GM12874 (cell line): ENCODE results near the gene GATAD2B.
A peak's percentile ranks its signal among the peaks of the same experiment; 100 is the strongest.

Experiments
- CTCF ChIP-seq: IDR thresholded peaks from 2 replicates; pipeline ENCODE4 v1.5.1; 2011; ENCODE audit warnings: low read depth, mild to moderate bottlenecking, control low read depth, low read length, moderate library complexity; ENCODE audit not compliant: insufficient read depth

GATAD2B gene

GRCh38 chr1:153771841-153772593, 150.8 kb downstream of the GATAD2B start:
- TF ChIP-seq CTCF: peak; percentile 55

- TF ChIP-seq CTCF: no peak
These were observed 151.5 kb downstream of the GATAD2B start for GRCh38 chr1:153771261-153771660.

- TF ChIP-seq CTCF: no peak
These were observed 152.0 kb downstream of the GATAD2B start for GRCh38 chr1:153770797-153771196.

GRCh38 chr1:153769221-153769620, 153.6 kb downstream of the GATAD2B start:
- no peak for TF ChIP-seq CTCF

- TF ChIP-seq CTCF: no peak
These were observed 154.2 kb downstream of the GATAD2B start for GRCh38 chr1:153768316-153769181.

GRCh38 chr1:153767519-153767918, 155.3 kb downstream of the GATAD2B start:
- no peak for TF ChIP-seq CTCF

- TF ChIP-seq CTCF: no peak
These were observed 158.5 kb downstream of the GATAD2B start for GRCh38 chr1:153764310-153764709.
